Thyroid gland (tissue), 4 donors: ENCODE results near the gene NACC1.

ENCODE experiments used
- POLR2A ChIP-seq, 2 donors: fragments of 450-650 bp; IDR thresholded peaks; one replicate each; pipeline ENCODE4 v1.6.1; 2017; ENCODE audit warnings: antibody characterized with exemption in 2 of 2, mild to moderate bottlenecking in 2 of 2, moderate library complexity in 1 of 2
- TF ChIP-seq, protein P1 (sequence below), 6 experiments: fragments of 200-600 bp in 3 of 6; fragments of 450-650 bp in 3 of 6; sonication (generic) in 3 of 6; IDR thresholded peaks; one replicate each; pipeline ENCODE4 v1.5.1; 2016 to 2019; ENCODE audit warnings: antibody characterized with exemption in 6 of 6, mild to moderate bottlenecking in 2 of 6, inconsistent platforms in 1 of 6, moderate library complexity in 1 of 6

DNA sequence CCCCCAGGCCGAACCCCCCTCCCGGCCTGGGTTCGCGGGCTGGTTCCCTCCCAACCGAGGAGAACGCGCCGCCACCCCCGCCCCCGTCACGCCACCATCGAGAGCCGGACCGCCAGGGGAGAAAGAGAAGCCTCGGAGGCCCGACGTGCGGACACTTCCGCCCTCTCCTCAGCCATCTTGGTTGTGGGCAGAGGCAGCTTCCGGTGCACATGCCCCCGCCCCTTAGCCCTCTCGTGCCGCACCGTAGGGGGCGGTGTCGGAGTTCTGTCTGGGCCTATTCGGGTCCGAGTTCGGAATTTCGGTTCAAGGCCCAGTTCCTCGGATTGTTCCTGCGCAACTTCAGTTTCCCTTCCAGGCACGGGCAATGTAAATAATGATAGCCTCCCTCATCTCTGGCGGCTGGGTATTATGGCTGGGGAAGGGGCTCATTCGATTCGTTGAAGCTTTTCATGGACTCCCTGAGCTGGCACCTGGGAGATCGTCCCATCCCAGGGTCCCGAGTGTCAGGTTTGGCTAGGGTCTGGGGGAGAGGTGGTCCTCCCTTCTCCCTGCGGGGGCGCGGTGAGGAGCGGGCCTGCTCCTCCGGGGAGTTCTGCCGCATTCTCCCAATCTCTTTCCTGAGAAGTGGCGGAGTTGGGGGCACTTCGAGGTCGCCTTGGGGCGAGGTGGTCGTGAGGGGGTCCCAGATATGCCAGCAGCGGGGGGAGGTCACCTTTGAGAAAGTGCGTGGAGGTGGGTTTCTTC lies 32.3 kb downstream of the NACC1 start, which contains the start of the genes IER2 and STX10:
- TF ChIP-seq, protein P1, sequence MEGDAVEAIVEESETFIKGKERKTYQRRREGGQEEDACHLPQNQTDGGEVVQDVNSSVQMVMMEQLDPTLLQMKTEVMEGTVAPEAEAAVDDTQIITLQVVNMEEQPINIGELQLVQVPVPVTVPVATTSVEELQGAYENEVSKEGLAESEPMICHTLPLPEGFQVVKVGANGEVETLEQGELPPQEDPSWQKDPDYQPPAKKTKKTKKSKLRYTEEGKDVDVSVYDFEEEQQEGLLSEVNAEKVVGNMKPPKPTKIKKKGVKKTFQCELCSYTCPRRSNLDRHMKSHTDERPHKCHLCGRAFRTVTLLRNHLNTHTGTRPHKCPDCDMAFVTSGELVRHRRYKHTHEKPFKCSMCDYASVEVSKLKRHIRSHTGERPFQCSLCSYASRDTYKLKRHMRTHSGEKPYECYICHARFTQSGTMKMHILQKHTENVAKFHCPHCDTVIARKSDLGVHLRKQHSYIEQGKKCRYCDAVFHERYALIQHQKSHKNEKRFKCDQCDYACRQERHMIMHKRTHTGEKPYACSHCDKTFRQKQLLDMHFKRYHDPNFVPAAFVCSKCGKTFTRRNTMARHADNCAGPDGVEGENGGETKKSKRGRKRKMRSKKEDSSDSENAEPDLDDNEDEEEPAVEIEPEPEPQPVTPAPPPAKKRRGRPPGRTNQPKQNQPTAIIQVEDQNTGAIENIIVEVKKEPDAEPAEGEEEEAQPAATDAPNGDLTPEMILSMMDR (IDR thresholded peaks at IDR 0.05), result peak in 5 of 6 experiments; percentile 31 to 64 (median 48)
- peak; percentile 55 to 94 for TF ChIP-seq POLR2A (IDR thresholded peaks at IDR 0.05)
